Right lobe of liver (tissue), 6 donors: ENCODE data around the gene EXOSC5. TPM values are rescaled to one million over a fixed set of nuclear protein-coding genes. Genes with fewer than 3 reads are reported as not detected.

ENCODE experiments used
- ATAC-seq, 4 donors: fragments of 200-7000 bp; cut with Tn5 transposase; one replicate each; pipeline ENCODE4 v1.9.1; 2020; ENCODE audit warnings: mild to moderate bottlenecking in 4 of 4, moderate library complexity in 4 of 4
- DNase-seq, 3 donors: peaks; one replicate each; pipeline ENCODE4 v3.0.0-alpha.2; 2020
- H3K27ac ChIP-seq, 3 donors: fragments of 200-600 bp; one replicate each; pipeline ENCODE4 v1.8.0; 2022
- H3K27me3 ChIP-seq, 2 donors: fragments of 200-600 bp; one replicate each; pipeline ENCODE4 v1.8.0; 2022
- H3K36me3 ChIP-seq, 4 donors: fragments of 200-600 bp; sonication (generic) in 1 of 4; one replicate each; pipeline versions ENCODE4 v1.5.1 to v1.8.0; 2017 to 2022; ENCODE audit warnings: control low read depth in 1 of 4
- H3K4me1 ChIP-seq, 4 donors: fragments of 200-600 bp; sonication (generic) in 1 of 4; one replicate each; pipeline versions ENCODE4 v1.5.1 to v1.8.0; 2017 to 2022; ENCODE audit warnings: control low read depth in 1 of 4
- H3K4me3 ChIP-seq, 3 donors: fragments of 200-600 bp; one replicate each; pipeline ENCODE4 v1.8.0; 2022
- H3K9me3 ChIP-seq, 4 donors: fragments of 200-600 bp; sonication (generic) in 1 of 4; one replicate each; pipeline versions ENCODE4 v1.5.1 to v1.8.0; 2017 to 2022; ENCODE audit warnings: control low read depth in 1 of 4
- CTCF ChIP-seq, 4 donors: fragments of 200-600 bp in 3 of 4; fragments of 450-650 bp in 1 of 4; IDR thresholded peaks; one replicate each; pipeline versions ENCODE4 v1.5.1 to v1.8.0; 2016 to 2022; ENCODE audit warnings: antibody characterized with exemption in 4 of 4, mild to moderate bottlenecking in 2 of 4
- POLR2A ChIP-seq: fragments of 450-650 bp; IDR thresholded peaks from one replicate; pipeline ENCODE4 v1.6.1; 2017; ENCODE audit warnings: antibody characterized with exemption, mild to moderate bottlenecking
- WGBS: methylation state at CpG from one replicate; pipeline ENCODE4 v1.1.6; 2018; ENCODE audit warnings: low coverage, low lambda C conversion rate; ENCODE audit not compliant: insufficient coverage; ENCODE audit errors: missing lambda C conversion rate; 5-methylcytosine and 5-hydroxymethylcytosine counted together
- intact Hi-C, 2 donors: fragments of 100-400 bp; cut with DNase I; formaldehyde crosslinking; loops; one replicate each; pipeline versions ENCODE4 v1.11.2 to v1.14.1; 2022
- total RNA-seq, 6 experiments: library from RNA; depleted of rRNA in 2 of 6; stranded (reverse); fragments of >200 nt in 2 of 6; fragmentation: NEBNext Ultra II Directional in 3 of 6; extraction: Animal tissue kit (Norgen Biotek cat#: 25700) in 3 of 6; gene quantifications; one replicate each; pipeline versions ENCODE4 v1.1.0 to v1.2.4, GENCODE V29; 2016 to 2023
- donor health status: DM: no; HTN: yes; CAD: no.
- donor health status: DM: no; HTN: no; CAD: no.
- donor health status: DM: no; HTN: no; CAD: no.
- donor health status: DM: no; HTN: yes; CAD: no.
- donor health status: DM: no; HTN: yes; CAD: no.

The EXOSC5 gene
- total RNA-seq, 6 experiments from 2014 or later, result 6.1 to 26.6 (median 14.1) TPM

GRCh38 chr19:41431426-41432386, 34.5 kb upstream of the EXOSC5 start:
- peaks cover 0 to 15% (median 5%) of the 10 kb centered on the region in 4 donors for H3K4me1 ChIP-seq
- intact Hi-C loops, result no loop called here

GRCh38 chr19:41430922-41431321, 33.8 kb upstream of the EXOSC5 start:
- no peaks in the 10 kb centered on the region for H3K27me3 ChIP-seq
- no peak for DNase-seq
- TF ChIP-seq POLR2A (no peak), CTCF (IDR thresholded peaks at IDR 0.05) (no peak)
- ATAC-seq, result no peak
- no peaks in the 10 kb centered on the region for H3K9me3 ChIP-seq
- peak overlapping the region in 1 of 3 donors; percentile 69 for H3K27ac ChIP-seq
- WGBS, result 100% methylated on average over 2 of the region's 6 CpGs
- intact Hi-C loops, result no loop called here
- no peaks in the 10 kb centered on the region for H3K36me3 ChIP-seq
- H3K4me1 ChIP-seq, result peaks cover 0 to 15% (median 5%) of the 10 kb centered on the region in 4 donors
- no peak overlapping the region for H3K4me3 ChIP-seq

More at GRCh38 chr19:41431426-41432386, 34.5 kb upstream of the EXOSC5 start:
- H3K36me3 ChIP-seq, result no peaks in the 10 kb centered on the region
- H3K4me3 ChIP-seq, result no peak overlapping the region
- no peaks in the 10 kb centered on the region for H3K9me3 ChIP-seq
- peak; percentile 35 to 56 (median 48) for TF ChIP-seq CTCF (IDR thresholded peaks at IDR 0.05)
- peak; percentile 23 for TF ChIP-seq POLR2A
- peak overlapping the region; percentile 33 to 69 (median 60) for H3K27ac ChIP-seq
- DNase-seq (peak; percentile 71 to 89 (median 81)), ATAC-seq (peak; percentile 81 to 87 (median 84))
- WGBS, result 45% methylated on average over 16 of the region's 23 CpGs
- no peaks in the 10 kb centered on the region for H3K27me3 ChIP-seq

- Histone ChIP-seq H3K27ac (no peak overlapping the region), H3K9me3 (no peaks in the 10 kb centered on the region), H3K36me3 (peaks cover 0 to 18% (median 0%) of the 10 kb centered on the region in 4 donors), H3K27me3 (no peaks in the 10 kb centered on the region), H3K4me3 (no peak overlapping the region), H3K4me1 (peaks cover 0 to 15% (median 5%) of the 10 kb centered on the region in 4 donors)
- TF ChIP-seq POLR2A (no peak), CTCF (IDR thresholded peaks at IDR 0.05) (no peak)
- intact Hi-C loops, result no loop called here
- DNase-seq (no peak), ATAC-seq (no peak)
- 33% methylated on average over 1 of the region's 1 CpG for WGBS
These were observed 31.3 kb upstream of the EXOSC5 start for GRCh38 chr19:41428481-41428859.

- Histone ChIP-seq H3K4me3 (peak overlapping the region in 1 of 3 donors; percentile 40), H3K27ac (peak overlapping the region in 1 of 3 donors; percentile 37), H3K36me3 (peaks cover 0 to 24% (median 2%) of the 10 kb centered on the region in 4 donors), H3K9me3 (no peaks in the 10 kb centered on the region), H3K27me3 (no peaks in the 10 kb centered on the region), H3K4me1 (peaks cover 0 to 15% (median 5%) of the 10 kb centered on the region in 4 donors)
- WGBS, result 32% methylated on average over 17 of the region's 23 CpGs
- ATAC-seq (peak in 3 of 4 donors; percentile 1 to 3 (median 1)), DNase-seq (no peak)
- intact Hi-C loops, result no loop called here
- TF ChIP-seq CTCF (IDR thresholded peaks at IDR 0.05) (no peak), POLR2A (no peak)
These were observed 30.7 kb upstream of the EXOSC5 start for GRCh38 chr19:41427647-41428480.
